Measurements from ENCODE around the gene MBD2.
A peak's percentile ranks its signal among the peaks of the same experiment; 100 is the strongest.

The MBD2 gene

GRCh38 chr18:54203914-54204313, 20.6 kb downstream of the MBD2 start:
- Mint-ChIP-seq H3K4me3 (no peak overlapping the region), H3K27ac (no peak overlapping the region), H3K4me1 (peaks cover 32% of the 10 kb centered on the region), H3K36me3 (ENCODE audit: low read depth) (peaks cover 55% of the 10 kb centered on the region), H3K9me3 (no peaks in the 10 kb centered on the region), H3K27me3 (ENCODE audit: low read depth) (no peaks in the 10 kb centered on the region)
- TF ChIP-seq CTCF (IDR thresholded peaks at IDR 0.05; ENCODE audit: unreplicated experiment in 3 of 3): no peak

GRCh38 chr18:54202851-54203250, 21.6 kb downstream of the MBD2 start:
- H3K9me3 Mint-ChIP-seq: no peaks in the 10 kb centered on the region
- H3K27ac Mint-ChIP-seq: no peak overlapping the region
- no peaks in the 10 kb centered on the region for H3K27me3 Mint-ChIP-seq (ENCODE audit: low read depth)
- no peak overlapping the region for H3K4me3 Mint-ChIP-seq
- H3K36me3 Mint-ChIP-seq (ENCODE audit: low read depth): peaks cover 59% of the 10 kb centered on the region
- no peak for TF ChIP-seq CTCF (IDR thresholded peaks at IDR 0.05; ENCODE audit: unreplicated experiment in 3 of 3)
- peaks cover 32% of the 10 kb centered on the region for H3K4me1 Mint-ChIP-seq

GRCh38 chr18:54197747-54198411, 26.6 kb downstream of the MBD2 start:
- TF ChIP-seq CTCF (IDR thresholded peaks at IDR 0.05; ENCODE audit: unreplicated experiment in 3 of 3): no peak
- H3K4me3 Mint-ChIP-seq: no peak overlapping the region
- no peaks in the 10 kb centered on the region for H3K4me1 Mint-ChIP-seq
- H3K27ac Mint-ChIP-seq: no peak overlapping the region
- no peaks in the 10 kb centered on the region for H3K9me3 Mint-ChIP-seq
- H3K27me3 Mint-ChIP-seq (ENCODE audit: low read depth): no peaks in the 10 kb centered on the region
- peaks cover 38% of the 10 kb centered on the region for H3K36me3 Mint-ChIP-seq (ENCODE audit: low read depth)

GRCh38 chr18:54193786-54194185, 30.7 kb downstream of the MBD2 start:
- no peak for TF ChIP-seq CTCF (IDR thresholded peaks at IDR 0.05; ENCODE audit: unreplicated experiment in 3 of 3)
- Mint-ChIP-seq H3K27me3 (ENCODE audit: low read depth) (no peaks in the 10 kb centered on the region), H3K4me1 (no peaks in the 10 kb centered on the region), H3K4me3 (no peak overlapping the region), H3K9me3 (no peaks in the 10 kb centered on the region), H3K36me3 (ENCODE audit: low read depth) (peaks cover 11% of the 10 kb centered on the region), H3K27ac (peak overlapping the region in 1 of 3 experiments; percentile 32)

- Mint-ChIP-seq H3K4me3 (no peak overlapping the region), H3K4me1 (no peaks in the 10 kb centered on the region), H3K36me3 (ENCODE audit: low read depth) (peaks cover 12% of the 10 kb centered on the region), H3K27me3 (ENCODE audit: low read depth) (no peaks in the 10 kb centered on the region), H3K9me3 (no peaks in the 10 kb centered on the region), H3K27ac (peak overlapping the region in 1 of 3 experiments; percentile 90)
- TF ChIP-seq CTCF (IDR thresholded peaks at IDR 0.05; ENCODE audit: unreplicated experiment in 3 of 3): no peak
Measured at GRCh38 chr18:54192900-54193299, 31.6 kb downstream of the MBD2 start.

GRCh38 chr18:54192415-54192814, 32.1 kb downstream of the MBD2 start:
- H3K27me3 Mint-ChIP-seq (ENCODE audit: low read depth): no peaks in the 10 kb centered on the region
- H3K4me1 Mint-ChIP-seq: no peaks in the 10 kb centered on the region
- no peaks in the 10 kb centered on the region for H3K9me3 Mint-ChIP-seq
- H3K36me3 Mint-ChIP-seq (ENCODE audit: low read depth): peaks cover 16% of the 10 kb centered on the region
- H3K27ac Mint-ChIP-seq: peak overlapping the region in 1 of 3 experiments; percentile 90
- no peak overlapping the region for H3K4me3 Mint-ChIP-seq
- no peak for TF ChIP-seq CTCF (IDR thresholded peaks at IDR 0.05; ENCODE audit: unreplicated experiment in 3 of 3)
